Right kidney (tissue), 1 donor: ENCODE results near the gene PIWIL1.

Source experiments
- DNase-seq: peaks from one replicate; pipeline ENCODE4 v3.0.0-alpha.2; 2016

PIWIL1 gene

DNA sequence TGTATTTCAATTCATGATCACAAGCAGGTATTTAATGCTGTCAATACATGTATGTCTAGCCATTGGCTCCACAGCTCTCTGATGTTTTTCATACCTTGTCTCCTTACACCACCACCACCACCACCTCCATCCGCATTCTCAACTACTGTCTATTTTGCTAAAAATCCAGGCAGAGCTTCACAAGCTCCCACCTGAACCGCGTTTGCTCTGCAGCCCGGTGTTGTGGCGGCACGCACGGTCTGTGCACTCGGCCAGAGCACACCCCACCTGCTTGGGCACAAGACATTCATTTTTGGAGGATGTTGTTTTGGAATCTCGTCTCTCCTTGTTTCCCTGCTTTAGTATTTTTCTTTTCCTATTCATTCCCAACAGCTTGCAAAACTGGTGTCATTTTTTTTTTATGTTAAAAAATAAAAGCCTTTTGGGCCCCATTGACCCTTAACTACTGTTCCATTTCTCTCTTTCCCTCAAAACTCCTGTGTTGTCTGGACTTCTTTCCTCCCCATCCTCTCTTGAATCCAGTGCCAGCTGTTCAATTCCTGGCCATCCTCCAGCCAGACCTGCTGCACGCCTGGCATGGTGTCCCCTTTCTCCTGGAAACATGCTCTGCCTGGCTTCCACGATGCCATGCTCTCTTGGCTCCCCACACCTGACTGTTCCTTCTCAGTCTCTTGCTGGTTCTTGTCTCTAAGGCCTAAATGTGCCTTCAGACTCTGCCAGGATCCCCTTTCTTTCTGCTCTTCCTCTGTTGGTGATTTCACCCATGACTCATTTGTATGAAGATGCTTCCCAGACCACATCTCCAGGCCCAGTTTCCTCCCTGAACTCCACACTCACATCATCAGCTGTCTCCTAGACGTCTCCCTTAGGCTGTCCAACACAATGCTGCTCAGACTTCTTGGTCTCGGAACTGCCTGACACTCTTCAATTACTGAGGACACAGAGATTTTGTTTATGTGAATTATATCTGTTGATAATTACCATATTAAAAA lies 37.9 kb downstream of the PIWIL1 start:
- no peak for DNase-seq

DNA sequence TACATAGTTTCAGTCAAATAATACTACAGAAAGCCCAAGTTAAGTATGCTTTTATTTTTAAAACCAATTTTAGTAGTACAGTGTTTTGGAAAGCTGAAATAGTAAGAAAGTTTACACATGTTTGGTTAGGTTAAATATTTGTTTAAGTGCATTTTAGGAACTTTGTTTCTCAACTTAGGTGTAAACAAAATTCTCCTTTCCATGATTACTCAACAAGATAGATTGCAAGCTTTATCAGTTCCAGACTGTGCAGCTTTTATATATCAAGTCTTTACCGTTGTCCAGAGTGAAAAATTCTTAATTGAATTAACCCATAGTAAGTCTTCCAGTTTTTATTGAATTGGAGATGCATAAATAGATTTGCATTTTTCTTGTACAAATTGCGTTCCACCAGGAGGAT lies 45.1 kb downstream of the PIWIL1 start:
- no peak for DNase-seq

DNA sequence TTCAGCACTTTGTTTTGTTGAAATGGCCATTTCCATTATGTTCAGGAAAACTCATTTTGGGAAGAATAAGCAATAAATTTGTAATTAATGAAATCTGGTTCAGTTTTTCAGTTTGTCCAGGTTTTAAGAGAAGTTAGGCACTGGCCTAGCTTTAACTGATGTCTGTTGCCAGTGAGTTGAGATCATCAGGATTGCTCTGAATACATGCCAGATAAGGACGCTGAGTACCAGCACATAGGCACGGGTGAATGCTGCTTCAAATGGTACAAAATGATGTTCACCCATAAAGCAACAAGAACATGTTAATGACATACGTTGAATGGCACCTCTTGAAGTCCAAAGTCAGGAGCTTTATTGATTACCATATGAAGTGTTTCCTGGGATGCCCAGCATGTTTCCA lies 46.5 kb downstream of the PIWIL1 start:
- DNase-seq: no peak

DNA sequence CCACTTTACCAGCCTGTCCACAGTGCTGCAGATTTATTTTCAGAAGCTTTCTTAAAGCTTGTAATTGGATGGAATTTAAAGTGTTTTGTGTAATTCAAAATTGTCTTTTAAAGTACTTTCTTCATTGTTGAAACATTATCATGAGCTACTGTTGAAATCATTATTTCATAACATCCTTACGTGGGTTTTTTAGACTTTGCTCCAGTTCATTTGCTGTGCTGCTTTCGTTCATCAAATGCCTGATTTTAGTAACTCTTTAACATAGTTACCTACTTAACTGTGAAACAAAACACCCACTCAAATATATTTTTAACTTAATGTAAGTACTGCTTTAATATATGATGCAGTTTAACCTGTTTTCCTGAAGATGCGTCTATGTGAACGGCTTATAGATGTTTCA lies 47.5 kb downstream of the PIWIL1 start:
- no peak for DNase-seq

DNA sequence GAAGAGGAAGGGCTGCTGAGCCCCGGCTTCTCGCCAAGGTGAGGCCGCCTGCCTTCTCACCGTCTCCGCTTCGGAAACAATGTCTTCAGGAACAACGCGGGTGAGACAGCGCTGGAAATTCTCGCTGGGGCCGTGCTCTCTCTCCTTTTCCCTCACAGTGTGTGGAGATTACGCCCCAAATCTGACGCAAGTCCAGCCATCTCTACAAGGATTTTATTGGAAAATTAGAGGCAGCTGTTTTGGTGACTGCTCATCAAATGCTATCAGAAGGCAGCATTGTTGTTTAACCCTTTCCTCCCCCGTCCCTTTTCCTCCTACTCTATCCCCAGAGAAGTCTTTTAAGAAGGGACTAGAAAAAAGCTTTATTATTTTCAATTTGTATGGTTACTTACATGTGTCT lies 53.5 kb downstream of the PIWIL1 start:
- no peak for DNase-seq

DNA sequence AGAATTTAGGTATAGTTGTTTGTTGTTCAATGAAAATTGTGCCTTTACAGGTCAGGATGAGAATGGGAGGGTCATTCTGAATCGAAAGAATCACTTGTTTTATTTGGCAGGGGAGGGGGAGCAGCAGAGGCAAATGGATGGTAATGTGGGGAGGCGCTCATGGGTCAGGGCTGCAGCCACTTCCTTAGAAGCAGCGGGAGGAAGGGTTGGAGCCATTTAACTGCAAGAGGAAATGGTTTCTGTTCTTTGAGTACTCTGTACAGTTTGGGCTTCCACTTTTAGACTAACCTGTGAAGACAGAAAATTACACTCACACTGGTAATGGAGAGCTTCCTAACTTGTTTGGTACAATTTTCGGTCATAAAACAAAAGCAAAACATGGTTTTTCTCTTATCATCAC lies 57.2 kb downstream of the PIWIL1 start:
- no peak for DNase-seq

DNA sequence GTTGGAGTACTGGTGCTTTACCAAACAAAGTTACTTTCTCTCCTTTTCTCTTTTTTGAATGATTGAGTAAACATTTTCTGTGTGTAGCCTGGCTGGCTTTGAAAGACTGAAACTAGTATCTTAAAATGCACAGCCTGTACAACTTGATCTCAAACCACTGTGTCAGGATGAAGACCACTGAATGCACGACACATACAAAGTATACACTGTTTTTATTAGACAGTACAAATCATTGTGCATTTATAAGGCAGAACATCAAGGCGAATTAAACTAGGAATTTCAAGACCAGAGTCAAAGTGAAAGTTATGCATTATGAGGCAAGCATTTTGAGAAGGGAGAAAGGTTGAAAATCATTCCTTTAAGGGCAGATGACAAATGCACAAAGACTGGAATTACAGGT lies 59.0 kb downstream of the PIWIL1 start:
- DNase-seq: no peak

DNA sequence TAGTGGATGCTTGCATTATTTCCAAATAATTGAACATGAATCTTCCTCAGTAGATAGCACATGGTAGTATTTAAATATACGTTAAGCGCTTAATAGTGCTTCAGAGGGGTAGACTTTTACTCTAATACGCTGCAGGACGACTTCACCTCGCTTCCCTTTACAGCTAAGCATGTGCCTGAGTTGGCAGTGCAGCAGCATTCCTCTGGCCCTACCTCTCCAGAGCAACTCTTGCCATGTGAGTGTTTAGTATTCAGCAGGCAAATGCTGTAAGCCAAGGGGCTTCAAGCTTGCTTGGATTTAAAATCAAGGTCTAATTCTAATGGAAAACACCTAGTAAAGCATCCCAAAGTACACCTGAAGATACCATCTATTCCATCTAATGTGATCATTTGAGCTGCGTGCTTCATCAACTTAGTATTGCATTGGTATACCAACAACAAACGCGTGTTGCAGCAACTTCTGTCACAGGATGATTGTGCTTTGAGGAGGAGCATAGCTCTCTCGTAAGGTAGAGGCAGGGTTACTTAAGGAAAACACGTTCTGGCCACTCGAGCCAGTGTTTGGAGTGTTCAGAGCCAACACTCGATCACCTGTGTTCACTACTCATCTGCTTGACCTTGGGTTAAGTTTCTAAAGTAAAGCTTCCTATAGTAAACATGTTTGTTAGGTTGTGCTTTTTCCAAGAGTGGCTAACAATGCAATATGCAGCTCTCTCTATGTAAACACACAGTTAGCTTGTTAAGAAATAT lies 60.6 kb downstream of the PIWIL1 start:
- DNase-seq: no peak

DNA sequence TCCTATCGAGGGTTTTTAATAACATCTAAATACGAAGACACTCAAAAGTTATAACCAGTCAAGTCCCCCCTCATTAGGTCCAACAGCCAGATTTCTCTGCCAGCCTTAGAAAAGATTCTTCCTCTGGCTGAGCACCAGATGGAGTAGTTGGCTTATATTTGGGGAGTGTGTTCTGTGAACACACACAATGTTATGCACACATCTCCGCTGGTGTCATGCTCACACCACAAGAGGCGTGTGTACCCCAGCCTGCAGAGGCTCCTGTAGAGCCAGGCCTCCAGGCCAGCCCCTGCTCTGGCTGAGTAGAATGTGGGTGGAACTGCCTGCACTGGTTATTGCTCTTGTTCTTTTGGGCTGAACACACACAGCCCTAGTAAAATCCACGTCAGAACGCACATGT lies 64.0 kb downstream of the PIWIL1 start:
- peak; percentile 11 for DNase-seq

DNA sequence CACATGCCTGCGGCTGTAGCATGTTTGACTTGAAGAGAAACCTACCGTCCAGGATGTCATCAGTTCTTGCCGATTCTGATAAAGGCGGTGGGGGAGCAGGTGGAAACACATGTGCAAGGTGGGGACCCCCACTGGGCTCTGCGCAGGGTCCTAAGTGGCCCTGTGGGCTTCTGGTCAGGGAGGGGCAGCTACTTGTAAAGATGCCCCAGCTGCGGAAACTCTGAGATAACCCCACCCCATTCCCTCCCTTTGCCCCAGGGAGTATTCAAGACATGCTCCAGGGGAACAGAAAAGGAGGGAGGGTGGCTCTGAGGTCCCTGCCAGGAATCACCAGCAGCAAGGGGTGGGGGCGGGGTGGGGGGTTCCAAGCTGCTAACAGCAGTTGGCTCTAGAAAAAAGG lies 67.6 kb downstream of the PIWIL1 start:
- no peak for DNase-seq

DNA sequence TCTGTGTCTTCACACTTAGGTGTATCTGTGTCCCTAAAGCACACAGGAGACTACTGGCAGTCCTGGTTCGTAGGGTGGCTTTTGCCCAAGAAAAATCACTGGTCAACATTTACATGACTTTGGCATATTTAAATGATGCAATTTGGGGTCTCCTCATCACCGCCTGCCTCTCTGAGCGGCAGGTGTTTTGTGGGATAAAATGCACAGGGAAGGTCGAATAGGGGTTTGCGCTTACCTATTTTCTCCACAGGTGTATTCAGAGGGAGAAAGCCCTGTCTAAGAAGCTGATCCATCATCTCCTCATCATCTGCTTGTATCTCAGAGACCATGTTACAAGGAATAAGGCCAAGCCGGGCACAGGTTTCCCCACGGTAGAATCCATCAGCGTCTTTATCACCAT lies 74.7 kb downstream of the PIWIL1 start:
- no peak for DNase-seq

DNA sequence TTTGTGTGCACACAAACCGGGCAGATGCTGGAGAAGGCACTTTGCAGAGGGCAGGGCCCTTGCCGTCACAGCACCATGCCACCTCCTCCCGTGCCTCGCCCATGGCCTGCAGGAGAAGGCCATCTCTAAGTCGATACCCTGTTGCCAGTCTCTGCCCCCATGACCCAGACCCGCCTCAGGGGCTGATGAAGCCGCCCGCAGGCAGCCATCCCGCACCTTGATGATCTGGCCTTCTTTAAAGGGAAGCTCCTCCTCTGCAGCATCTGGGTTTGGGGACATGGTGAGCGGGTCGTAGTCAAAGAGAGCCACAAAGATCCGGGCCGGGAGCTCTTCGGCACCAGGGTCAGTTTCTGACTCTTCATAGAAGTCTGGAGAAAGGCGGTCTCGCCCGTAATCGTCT lies 76.2 kb downstream of the PIWIL1 start:
- no peak for DNase-seq

DNA sequence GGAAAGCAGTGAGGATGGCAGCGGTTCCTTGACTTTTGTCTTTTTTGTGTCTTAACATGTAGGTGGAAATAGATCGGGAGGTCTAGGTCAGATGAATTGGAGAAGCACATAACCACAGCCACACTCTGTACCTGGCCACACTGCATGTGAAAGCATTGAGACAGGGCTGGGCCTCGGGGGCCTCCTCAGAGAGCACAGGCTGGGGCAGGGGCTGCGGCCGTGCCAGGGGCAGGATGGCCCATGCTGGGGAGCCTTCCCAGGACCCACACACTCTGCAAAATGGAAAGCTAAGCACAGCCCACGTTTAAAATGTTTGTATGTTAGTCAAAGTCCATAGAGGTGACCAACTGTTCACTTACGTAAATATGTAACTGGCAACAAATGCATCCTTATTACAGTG lies 76.7 kb downstream of the PIWIL1 start:
- no peak for DNase-seq

DNA sequence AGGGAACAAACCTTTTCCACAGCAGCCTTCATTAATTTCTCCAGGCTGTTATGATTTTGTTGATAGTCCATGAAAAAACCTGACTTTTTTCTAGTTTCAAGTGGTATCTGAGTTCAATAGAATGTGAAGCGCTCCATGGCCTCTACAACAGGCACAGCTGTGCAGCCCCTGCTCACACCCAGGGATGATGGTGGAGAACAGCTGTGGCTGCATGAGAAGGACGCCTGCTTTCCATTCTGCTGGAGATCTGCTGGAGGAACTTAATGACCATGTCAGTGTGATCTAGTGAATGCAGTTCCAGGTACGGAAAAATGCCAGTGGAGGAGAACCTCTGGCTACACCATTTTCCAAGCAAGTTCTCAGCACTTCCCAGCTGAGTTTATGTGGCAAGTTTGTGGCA lies 80.6 kb downstream of the PIWIL1 start:
- no peak for DNase-seq

DNA sequence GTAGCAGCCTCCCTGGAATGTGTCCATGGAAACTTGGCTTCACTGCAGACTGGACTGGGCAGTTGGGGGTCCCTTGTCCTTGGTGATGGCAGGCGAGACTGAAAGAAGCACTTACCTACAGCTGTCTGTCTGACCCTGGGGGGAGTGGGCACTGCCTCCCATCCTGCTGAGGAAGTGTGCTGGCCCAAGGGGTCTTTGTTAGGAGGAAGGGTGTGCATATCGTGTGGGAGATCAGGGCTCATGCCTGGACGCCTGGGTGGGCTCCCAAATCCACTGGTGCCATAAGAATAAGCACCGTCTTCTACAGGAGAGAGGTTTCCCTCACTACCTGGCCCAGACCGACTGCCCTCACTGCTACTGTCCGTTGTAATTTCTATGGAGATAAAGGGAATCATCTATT lies 81.4 kb downstream of the PIWIL1 start:
- no peak for DNase-seq

DNA sequence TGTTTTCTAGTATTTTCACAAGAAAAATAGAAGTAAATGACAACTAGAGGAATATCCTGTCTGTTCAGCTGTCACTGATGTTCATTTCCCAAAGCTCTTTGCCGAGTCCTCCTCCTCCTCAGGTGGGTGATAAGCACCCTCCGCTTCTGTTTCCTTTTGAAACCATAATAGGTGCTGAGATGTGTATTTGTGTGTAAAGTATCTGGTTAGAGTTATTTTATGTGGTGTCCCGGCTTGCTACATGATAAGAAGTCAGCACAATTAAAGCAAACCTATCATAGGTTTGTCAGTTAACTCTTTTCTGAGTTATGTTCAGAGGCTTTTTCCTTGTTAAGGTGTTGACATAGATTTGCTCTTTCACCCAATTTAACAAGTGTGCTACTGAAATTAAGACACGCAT lies 82.4 kb downstream of the PIWIL1 start:
- no peak for DNase-seq

DNA sequence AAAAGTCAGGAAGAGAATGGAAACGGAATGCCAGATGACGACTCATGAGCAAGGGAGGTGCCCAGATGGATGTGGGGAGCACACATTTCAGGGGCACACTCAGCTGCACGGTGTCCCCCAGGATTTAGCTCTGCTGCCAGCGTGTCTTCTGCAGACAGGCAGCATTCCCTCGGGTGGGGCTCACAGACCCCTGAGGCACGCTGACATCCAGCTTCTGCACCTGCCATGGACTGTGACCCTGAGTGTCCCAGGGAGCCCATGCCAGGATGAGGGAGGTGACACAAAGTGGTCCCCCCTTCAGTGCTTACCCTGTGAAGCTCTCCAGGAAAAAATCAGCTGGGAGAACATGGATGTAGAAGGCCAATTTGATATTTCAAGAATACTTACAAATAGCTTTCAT lies 84.2 kb downstream of the PIWIL1 start:
- DNase-seq: no peak
